B cell (primary cell): ENCODE measurements around the gene WDR48. TPM values are rescaled to one million over a fixed set of nuclear protein-coding genes. Genes with fewer than 3 reads are reported as not detected.
A peak's percentile ranks its signal among the peaks of the same experiment; 100 is the strongest.

Source experiments
- ATAC-seq: fragments of 200-7000 bp; cut with Tn5 transposase; one replicate; pipeline ENCODE4 v1.10.0; 2021; ENCODE audit warnings: low read depth, mild to moderate bottlenecking, moderate number of reproducible peaks, moderate library complexity
- CTCF ChIA-PET: fragments of 350-600 bp; sonication (Branson Sonifier 250); formaldehyde crosslinking; loops from one replicate; lab custom pipeline; 2021; ENCODE audit warnings: antibody characterized with exemption, inconsistent platforms; lab: Charles Lee
- POLR2A ChIA-PET: fragments of 350-600 bp; sonication (Branson Sonifier 250); formaldehyde crosslinking; loops from one replicate; lab custom pipeline; 2021; ENCODE audit warnings: antibody characterized with exemption; lab: Charles Lee
- DNase-seq: peaks from one replicate; pipeline ENCODE4 v3.0.0; 2013
- H2AFZ ChIP-seq: 2 replicates; pipeline ENCODE4 v1.6.1; 2012; ENCODE audit warnings: mild to moderate bottlenecking, low read depth, low read length; ENCODE audit not compliant: insufficient read depth, poor library complexity, severe bottlenecking
- H3K27ac ChIP-seq, 2 donors: 1 replicate in 1 of 2; 2 replicates in 1 of 2; pipeline ENCODE4 v1.5.1; 2012 to 2013; ENCODE audit warnings: low read length in 2 of 2, mild to moderate bottlenecking in 2 of 2, moderate library complexity in 1 of 2
- H3K27me3 ChIP-seq, 4 experiments: fragments of 200-600 bp in 1 of 4; sonication (generic) in 1 of 4; replicated peaks in 1 of 4; 1 replicate in 2 of 4; 2 replicates in 2 of 4; pipeline versions ENCODE4 v1.6.1 to v1.7.0; 2013 to 2016; ENCODE audit warnings: low read length in 3 of 4, mild to moderate bottlenecking in 2 of 4, mixed read lengths in 1 of 4, moderate library complexity in 1 of 4; ENCODE audit not compliant: insufficient read depth in 4 of 4, control insufficient read depth in 3 of 4; ENCODE audit errors: control extremely low read depth in 1 of 4
- H3K36me3 ChIP-seq, 2 experiments: replicated peaks in 1 of 2; 1 replicate in 1 of 2; 2 replicates in 1 of 2; pipeline versions ENCODE4 v1.6.1 to v1.7.1; 2013; ENCODE audit warnings: low read length in 1 of 2; ENCODE audit not compliant: insufficient read depth in 2 of 2, control insufficient read depth in 1 of 2; ENCODE audit errors: control extremely low read depth in 1 of 2, extremely low read depth in 1 of 2
- H3K4me1 ChIP-seq, 2 donors: fragments of 200-600 bp in 1 of 2; sonication (generic) in 1 of 2; 1 replicate in 1 of 2; 2 replicates in 1 of 2; pipeline versions ENCODE4 v1.5.1 to v1.6.1; 2013 to 2017; ENCODE audit warnings: low read length in 2 of 2; ENCODE audit not compliant: control insufficient read depth in 2 of 2, insufficient read depth in 2 of 2
- H3K4me2 ChIP-seq: replicated peaks from 2 replicates; pipeline ENCODE3; 2012; ENCODE audit warnings: mild to moderate bottlenecking, low read depth, low read length; ENCODE audit not compliant: poor library complexity, severe bottlenecking
- H3K4me3 ChIP-seq, 5 experiments: fragments of 200-600 bp in 1 of 5; sonication (generic) in 1 of 5; 1 replicate in 3 of 5; 2 replicates in 2 of 5; pipeline versions ENCODE4 v1.5.1 to v1.7.0; 2011 to 2016; ENCODE audit warnings: low read length in 4 of 5, mild to moderate bottlenecking in 4 of 5, low read depth in 2 of 5, control low read depth in 1 of 5, moderate library complexity in 1 of 5; ENCODE audit not compliant: insufficient read depth in 1 of 5; ENCODE audit errors: control extremely low read depth in 1 of 5, extremely low read depth in 1 of 5
- H3K79me2 ChIP-seq: fragments of 200-600 bp; sonication (generic); one replicate; pipeline ENCODE4 v1.6.0; 2016; ENCODE audit warnings: low read length; ENCODE audit not compliant: control insufficient read depth, insufficient read depth
- H3K9ac ChIP-seq: fragments of 200-600 bp; sonication (generic); 2 replicates; pipeline ENCODE4 v1.6.1; 2017; ENCODE audit warnings: mild to moderate bottlenecking, low read length, moderate library complexity
- H3K9me3 ChIP-seq, 3 donors: one replicate each; pipeline versions ENCODE4 v1.6.1 to v1.7.1; 2013; ENCODE audit warnings: low read length in 2 of 3; ENCODE audit not compliant: control insufficient read depth in 2 of 3, insufficient read depth in 1 of 3; ENCODE audit errors: control extremely low read depth in 1 of 3
- H4K20me1 ChIP-seq: 2 replicates; pipeline ENCODE4 v1.6.0; 2012; ENCODE audit warnings: mild to moderate bottlenecking, low read length; ENCODE audit not compliant: insufficient read depth, control insufficient read depth, poor library complexity, severe bottlenecking
- H3K27ac Mint-ChIP-seq: one replicate; pipeline ENCODE4 v1.8.0; 2021; ENCODE audit warnings: mixed read lengths
- H3K27me3 Mint-ChIP-seq: one replicate; pipeline ENCODE4 v1.8.0; 2021; ENCODE audit warnings: mixed read lengths
- H3K4me1 Mint-ChIP-seq: one replicate; pipeline ENCODE4 v1.8.0; 2021; ENCODE audit warnings: mixed read lengths
- H3K4me3 Mint-ChIP-seq: one replicate; pipeline ENCODE4 v1.8.0; 2021; ENCODE audit warnings: mixed read lengths
- H3K9me3 Mint-ChIP-seq: one replicate; pipeline ENCODE4 v1.8.0; 2022; ENCODE audit warnings: mixed read lengths; ENCODE audit not compliant: insufficient read depth
- EZH2 ChIP-seq: IDR thresholded peaks from 2 replicates; pipeline ENCODE4 v1.6.1; 2012; ENCODE audit warnings: borderline replicate concordance, low read depth, mild to moderate bottlenecking, moderate library complexity, low read length; ENCODE audit not compliant: insufficient read depth, poor library complexity, severe bottlenecking
- WGBS: methylation state at CpG from one replicate; pipeline ENCODE4 v1.1.5; 2013; ENCODE audit warnings: missing lambda C conversion rate; ENCODE audit not compliant: insufficient coverage; 5-methylcytosine and 5-hydroxymethylcytosine counted together
- intact Hi-C: fragments of 100-400 bp; cut with micrococcal nuclease; formaldehyde crosslinking; loops from one replicate; pipeline ENCODE4 v1.10.0; 2022
- polyA plus RNA-seq: library from polyadenylated mRNA; depleted of rRNA; stranded (reverse); fragments of >200 nt; gene quantifications from 2 replicates; pipeline ENCODE4 v1.2.3, GENCODE V29; 2012
- small RNA-seq: library from RNA; depleted of rRNA; stranded (forward); fragments of <200 nt; gene quantifications from one replicate; pipeline ENCODE3, GENCODE V24; 2012; ENCODE audit warnings: low replicate concordance, low read depth; ENCODE audit not compliant: insufficient read length
- total RNA-seq, 2 donors: library from RNA; stranded (reverse); fragments of 120-200 nt in 1 of 2; gene quantifications; 1 replicate in 1 of 2; 2 replicates in 1 of 2; pipeline versions ENCODE4 v1.2.3 to v1.2.4, GENCODE V29; 2013 to 2022
- TF ChIP-seq, protein P1 (sequence below): fragments of 200-600 bp; IDR thresholded peaks from one replicate; pipeline ENCODE4 v1.8.0; 2022; ENCODE audit warnings: antibody characterized with exemption, mild to moderate bottlenecking

The WDR48 gene
- total and polyA plus RNA-seq, 2 donors (not counting 1 experiment from before 2014, with no cell fraction given) = 20.8 to 68.6 TPM

DNA sequence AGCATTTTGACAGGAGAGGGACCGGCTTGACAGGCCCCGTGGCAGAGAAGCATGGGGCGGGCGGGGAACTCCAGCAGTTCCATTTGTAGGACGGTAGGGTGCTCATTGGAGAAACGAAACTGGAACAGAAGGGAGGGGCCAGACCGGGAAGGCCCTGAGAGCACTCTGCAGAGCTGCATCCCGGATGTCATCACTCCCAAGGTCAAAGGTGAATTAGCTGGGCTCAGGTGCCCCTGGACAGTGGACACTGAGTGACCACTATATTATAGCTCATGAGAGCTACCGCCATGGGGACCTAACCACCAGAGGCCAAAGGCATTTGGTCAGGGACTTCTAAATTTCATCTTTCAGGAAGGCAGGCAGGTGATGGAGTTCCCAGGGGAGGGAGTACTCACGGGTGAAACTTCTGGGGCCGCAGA lies 94.3 kb downstream of the WDR48 start:
- ChIA-PET POLR2A (interaction anchor here (0.6 kb wide), 1 partner anchor 25 kb away, joined by 4 read pairs; no protein-coding TSS in a partner anchor), CTCF (interaction anchor here (1.0 to 5.9 kb wide), 10 partner anchors 9 to 146 kb away, joined by 3 to 36 read pairs (median 4); no protein-coding TSS in a partner anchor)
- no peak overlapping the region for H3K4me3 ChIP-seq
- no peaks in the 10 kb centered on the region for H3K9me3 Mint-ChIP-seq
- peaks cover 96% of the 10 kb centered on the region for H4K20me1 ChIP-seq
- H3K27me3 Mint-ChIP-seq = no peaks in the 10 kb centered on the region
- peaks cover 2 to 53% of the 10 kb centered on the region in 2 experiments for H3K36me3 ChIP-seq
- H3K4me1 ChIP-seq = peaks cover 71 to 73% of the 10 kb centered on the region in 2 donors
- H3K27me3 ChIP-seq = no peaks in the 10 kb centered on the region
- intact Hi-C loops = no loop called here
- DNase-seq (peak; percentile 38), ATAC-seq (no peak)
- no peak overlapping the region for H3K9ac ChIP-seq
- H3K4me3 Mint-ChIP-seq = peak overlapping the region; percentile 99
- H3K27ac ChIP-seq = peak overlapping the region in 1 of 2 donors; percentile 98
- H3K4me1 Mint-ChIP-seq = peaks cover 84% of the 10 kb centered on the region
- 64% methylated on average over 11 of the region's 11 CpGs for WGBS
- peaks cover 93% of the 10 kb centered on the region for H3K79me2 ChIP-seq
- H3K9me3 ChIP-seq = no peaks in the 10 kb centered on the region
- H3K27ac Mint-ChIP-seq = peak overlapping the region; percentile 94
- H3K4me2 ChIP-seq = peak overlapping the region; percentile 98
- H2AFZ ChIP-seq = no peak overlapping the region
- no peak for TF ChIP-seq EZH2
- TF ChIP-seq, protein P1, sequence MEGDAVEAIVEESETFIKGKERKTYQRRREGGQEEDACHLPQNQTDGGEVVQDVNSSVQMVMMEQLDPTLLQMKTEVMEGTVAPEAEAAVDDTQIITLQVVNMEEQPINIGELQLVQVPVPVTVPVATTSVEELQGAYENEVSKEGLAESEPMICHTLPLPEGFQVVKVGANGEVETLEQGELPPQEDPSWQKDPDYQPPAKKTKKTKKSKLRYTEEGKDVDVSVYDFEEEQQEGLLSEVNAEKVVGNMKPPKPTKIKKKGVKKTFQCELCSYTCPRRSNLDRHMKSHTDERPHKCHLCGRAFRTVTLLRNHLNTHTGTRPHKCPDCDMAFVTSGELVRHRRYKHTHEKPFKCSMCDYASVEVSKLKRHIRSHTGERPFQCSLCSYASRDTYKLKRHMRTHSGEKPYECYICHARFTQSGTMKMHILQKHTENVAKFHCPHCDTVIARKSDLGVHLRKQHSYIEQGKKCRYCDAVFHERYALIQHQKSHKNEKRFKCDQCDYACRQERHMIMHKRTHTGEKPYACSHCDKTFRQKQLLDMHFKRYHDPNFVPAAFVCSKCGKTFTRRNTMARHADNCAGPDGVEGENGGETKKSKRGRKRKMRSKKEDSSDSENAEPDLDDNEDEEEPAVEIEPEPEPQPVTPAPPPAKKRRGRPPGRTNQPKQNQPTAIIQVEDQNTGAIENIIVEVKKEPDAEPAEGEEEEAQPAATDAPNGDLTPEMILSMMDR = no peak

Small RNA genes lying within 50 kb of the gene (small RNA-seq; reads per million reads assigned to genes)
- gene RNU6-1227P = not detected

Other genes starting within 250 kb of the WDR48 start
- not detected in 2 replicates for gene SCN10A, start 235.8 kb upstream of the WDR48 start, total RNA-seq
- gene SCN10A, start 235.8 kb upstream of the WDR48 start, polyA plus RNA-seq = not detected in 2 replicates
- gene SCN11A, start 72 bp upstream of the WDR48 start, total RNA-seq = 0.24 and 0.25 TPM in 2 replicates
- 0.07 and 0.14 TPM in 2 replicates for gene SCN11A, start 72 bp upstream of the WDR48 start, polyA plus RNA-seq
- 84.0 and 97.5 TPM in 2 replicates for gene GORASP1, start 55.6 kb downstream of the WDR48 start, total RNA-seq
- gene GORASP1, start 55.6 kb downstream of the WDR48 start, polyA plus RNA-seq = 81.7 and 98.7 TPM in 2 replicates
- gene TTC21A, start 55.7 kb downstream of the WDR48 start, total RNA-seq = 106 and 116 TPM in 2 replicates
- gene TTC21A, start 55.7 kb downstream of the WDR48 start, polyA plus RNA-seq = 49.2 and 73.1 TPM in 2 replicates
- 39.3 and 40.6 TPM in 2 replicates for gene CSRNP1, start 101.6 kb downstream of the WDR48 start, total RNA-seq
- 367 and 412 TPM in 2 replicates for gene CSRNP1, start 101.6 kb downstream of the WDR48 start, polyA plus RNA-seq
- gene XIRP1, start 140.6 kb downstream of the WDR48 start, total RNA-seq = not detected in 2 replicates
- not detected in 2 replicates for gene XIRP1, start 140.6 kb downstream of the WDR48 start, polyA plus RNA-seq
- gene CX3CR1, start 228.0 kb downstream of the WDR48 start, total RNA-seq = 0.19 and 0.27 TPM in 2 replicates
- gene CX3CR1, start 228.0 kb downstream of the WDR48 start, polyA plus RNA-seq = 0.16 and 0.26 TPM in 2 replicates